ENCODE data around the gene RPS6KC1. TPM values are rescaled to one million over a fixed set of nuclear protein-coding genes. Genes with fewer than 3 reads are reported as not detected.

The RPS6KC1 gene
- total RNA-seq, 1 donor from 2014 or later, result 13.0 TPM

DNA sequence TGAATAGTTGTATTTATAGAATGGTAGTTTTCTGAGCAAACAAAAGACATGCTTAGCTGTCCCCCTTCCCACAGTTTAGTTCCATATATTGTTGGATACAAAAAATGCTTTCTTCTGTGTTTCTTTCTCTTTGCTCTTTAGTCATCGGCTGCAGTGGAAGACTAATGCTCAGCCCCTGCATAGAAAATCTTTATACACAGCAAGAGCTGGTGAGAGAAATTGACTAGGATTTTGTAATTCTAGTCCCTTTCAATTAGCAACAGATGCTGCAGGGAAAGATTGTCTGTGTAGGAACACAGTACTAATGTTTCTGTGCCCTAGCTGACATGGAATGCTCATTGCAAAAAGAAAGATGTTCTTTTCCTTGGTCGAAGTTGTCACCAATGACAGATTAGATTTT is 200.9 kb downstream of the RPS6KC1 start:
- DNase-seq, result no peak
- no peaks in the 10 kb centered on the region for H3K27me3 Mint-ChIP-seq
- ATAC-seq (ENCODE audit: low read depth), result no peak
- ChIA-PET POLR2A (no interaction called here), CTCF (no interaction called here)
- H3K4me1 Mint-ChIP-seq, result peaks cover 6% of the 10 kb centered on the region
- intact Hi-C loops (cut with micrococcal nuclease), result no loop called here
- H3K9me3 Mint-ChIP-seq, result no peaks in the 10 kb centered on the region
- H3K36me3 Mint-ChIP-seq (ENCODE audit: low read depth), result peaks cover 5% of the 10 kb centered on the region
- H3K4me3 Mint-ChIP-seq, result no peak overlapping the region
- no peak overlapping the region for H3K27ac Mint-ChIP-seq
- TF ChIP-seq, protein P1, sequence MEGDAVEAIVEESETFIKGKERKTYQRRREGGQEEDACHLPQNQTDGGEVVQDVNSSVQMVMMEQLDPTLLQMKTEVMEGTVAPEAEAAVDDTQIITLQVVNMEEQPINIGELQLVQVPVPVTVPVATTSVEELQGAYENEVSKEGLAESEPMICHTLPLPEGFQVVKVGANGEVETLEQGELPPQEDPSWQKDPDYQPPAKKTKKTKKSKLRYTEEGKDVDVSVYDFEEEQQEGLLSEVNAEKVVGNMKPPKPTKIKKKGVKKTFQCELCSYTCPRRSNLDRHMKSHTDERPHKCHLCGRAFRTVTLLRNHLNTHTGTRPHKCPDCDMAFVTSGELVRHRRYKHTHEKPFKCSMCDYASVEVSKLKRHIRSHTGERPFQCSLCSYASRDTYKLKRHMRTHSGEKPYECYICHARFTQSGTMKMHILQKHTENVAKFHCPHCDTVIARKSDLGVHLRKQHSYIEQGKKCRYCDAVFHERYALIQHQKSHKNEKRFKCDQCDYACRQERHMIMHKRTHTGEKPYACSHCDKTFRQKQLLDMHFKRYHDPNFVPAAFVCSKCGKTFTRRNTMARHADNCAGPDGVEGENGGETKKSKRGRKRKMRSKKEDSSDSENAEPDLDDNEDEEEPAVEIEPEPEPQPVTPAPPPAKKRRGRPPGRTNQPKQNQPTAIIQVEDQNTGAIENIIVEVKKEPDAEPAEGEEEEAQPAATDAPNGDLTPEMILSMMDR (IDR thresholded peaks at IDR 0.05), result no peak

DNA sequence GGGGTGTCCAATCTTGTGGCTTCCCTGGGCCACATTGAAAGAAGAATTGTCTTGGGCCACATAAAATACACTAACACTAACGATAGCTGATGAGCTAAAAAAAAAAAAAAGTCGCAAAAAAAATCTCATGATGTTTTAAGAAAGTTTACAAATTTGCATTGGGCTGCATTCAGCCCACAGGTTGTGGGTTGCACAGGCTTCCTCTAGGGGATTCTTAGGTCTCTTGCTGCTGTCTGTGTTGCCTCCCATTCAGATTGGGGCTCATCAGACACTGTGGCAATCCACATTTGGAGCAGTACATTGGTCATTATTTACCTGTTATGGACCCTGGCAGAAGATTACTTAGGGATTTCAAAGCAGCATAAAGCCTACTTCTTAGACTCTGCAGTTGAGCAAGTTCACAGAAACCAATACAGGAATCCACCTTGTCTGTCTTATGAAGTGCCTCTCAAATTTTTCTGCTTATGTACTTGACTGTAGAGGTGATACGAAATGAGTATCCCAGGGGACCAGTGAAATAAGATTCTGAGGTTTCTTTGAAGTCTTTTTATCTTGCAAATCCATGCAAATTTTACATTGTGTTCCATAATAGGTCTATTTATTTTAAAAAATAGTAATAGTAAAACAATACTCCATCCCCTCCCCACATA is 205.5 kb downstream of the RPS6KC1 start:
- ChIA-PET POLR2A (no interaction called here), CTCF (no interaction called here)
- no peak overlapping the region for H3K4me3 Mint-ChIP-seq

DNA sequence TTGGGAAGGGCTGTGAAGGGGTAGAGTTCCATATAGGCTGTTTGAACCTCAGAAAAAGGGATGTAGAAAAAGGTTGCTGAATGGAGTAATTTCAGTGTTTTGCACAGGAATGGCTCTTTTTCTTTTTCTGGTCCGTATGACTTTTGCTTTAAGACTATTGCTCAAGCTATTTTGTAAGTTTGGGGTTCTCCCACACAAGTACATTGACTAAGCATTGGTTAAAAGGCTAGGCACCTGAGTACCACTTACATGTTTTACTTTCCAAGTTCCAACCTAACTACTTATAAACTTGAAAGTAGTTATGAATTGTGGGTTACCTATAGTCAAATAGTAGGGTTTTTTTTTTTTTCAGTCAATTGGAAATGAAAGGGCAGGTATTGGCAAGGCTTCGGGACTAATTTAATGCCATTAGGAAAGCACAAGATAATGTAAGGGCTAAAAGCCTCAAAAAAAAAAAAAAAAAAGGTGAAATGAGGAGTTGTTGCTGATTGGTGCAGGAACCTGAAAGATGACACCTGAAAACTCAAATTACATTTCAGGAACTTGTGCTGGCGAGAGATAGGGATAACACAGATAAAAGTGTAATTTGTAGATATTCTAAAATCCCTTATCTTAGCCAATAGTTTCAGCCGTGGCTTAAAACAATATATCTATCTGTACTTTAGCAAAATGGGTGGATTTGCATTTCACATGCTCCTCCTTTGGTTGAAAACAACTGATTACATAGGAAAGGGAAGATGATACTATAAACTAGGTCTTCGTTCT is 209.5 kb downstream of the RPS6KC1 start:
- intact Hi-C loops (cut with micrococcal nuclease), result no loop called here
- H3K36me3 Mint-ChIP-seq (ENCODE audit: low read depth), result peaks cover 27% of the 10 kb centered on the region
- peaks cover 6% of the 10 kb centered on the region for H3K4me1 Mint-ChIP-seq
- H3K9me3 Mint-ChIP-seq, result no peaks in the 10 kb centered on the region
- H3K27me3 Mint-ChIP-seq, result no peaks in the 10 kb centered on the region
- TF ChIP-seq, protein P1 (IDR thresholded peaks at IDR 0.05), result no peak
- no peak overlapping the region for H3K27ac Mint-ChIP-seq
- ATAC-seq (ENCODE audit: low read depth), result no peak
- CTCF ChIA-PET, result no interaction called here
- H3K4me3 Mint-ChIP-seq, result no peak overlapping the region
- POLR2A ChIA-PET, result no interaction called here
- DNase-seq, result no peak

More for the DNA sequence above, 205.5 kb downstream of the RPS6KC1 start:
- Mint-ChIP-seq H3K9me3 (no peaks in the 10 kb centered on the region), H3K36me3 (ENCODE audit: low read depth) (peaks cover 3% of the 10 kb centered on the region), H3K27me3 (no peaks in the 10 kb centered on the region), H3K4me1 (peaks cover 6% of the 10 kb centered on the region), H3K27ac (no peak overlapping the region)
- intact Hi-C loops (cut with micrococcal nuclease), result no loop called here
- TF ChIP-seq, protein P1 (IDR thresholded peaks at IDR 0.05), result no peak
- ATAC-seq (ENCODE audit: low read depth), result no peak
- DNase-seq, result no peak

DNA sequence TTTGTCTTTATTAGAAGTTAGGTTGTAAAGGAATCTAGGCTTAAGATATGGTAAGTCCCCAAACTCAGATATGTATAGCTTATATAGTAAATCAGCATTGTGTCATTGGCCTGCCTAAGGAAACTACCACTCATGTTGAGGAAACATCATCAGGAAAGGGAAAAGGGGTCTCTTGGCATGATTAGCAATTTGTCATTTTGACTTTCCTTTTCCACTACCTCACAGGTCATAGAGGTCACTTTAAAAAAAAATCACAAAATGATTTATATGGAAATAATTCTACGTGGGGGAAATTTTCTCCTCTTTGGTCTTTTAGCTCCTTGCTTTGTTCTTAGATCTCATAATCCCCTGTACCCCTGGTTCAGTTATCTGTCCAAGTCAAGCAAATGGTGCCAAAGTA is 213.5 kb downstream of the RPS6KC1 start:
- Mint-ChIP-seq H3K36me3 (ENCODE audit: low read depth) (peaks cover 55% of the 10 kb centered on the region), H3K27ac (no peak overlapping the region), H3K4me1 (no peaks in the 10 kb centered on the region), H3K27me3 (no peaks in the 10 kb centered on the region), H3K9me3 (peaks cover 8% of the 10 kb centered on the region), H3K4me3 (no peak overlapping the region)
- ChIA-PET CTCF (no interaction called here), POLR2A (no interaction called here)
- ATAC-seq (ENCODE audit: low read depth) (no peak), DNase-seq (no peak)
- intact Hi-C loops (cut with micrococcal nuclease), result no loop called here
- TF ChIP-seq, protein P1 (IDR thresholded peaks at IDR 0.05), result no peak

DNA sequence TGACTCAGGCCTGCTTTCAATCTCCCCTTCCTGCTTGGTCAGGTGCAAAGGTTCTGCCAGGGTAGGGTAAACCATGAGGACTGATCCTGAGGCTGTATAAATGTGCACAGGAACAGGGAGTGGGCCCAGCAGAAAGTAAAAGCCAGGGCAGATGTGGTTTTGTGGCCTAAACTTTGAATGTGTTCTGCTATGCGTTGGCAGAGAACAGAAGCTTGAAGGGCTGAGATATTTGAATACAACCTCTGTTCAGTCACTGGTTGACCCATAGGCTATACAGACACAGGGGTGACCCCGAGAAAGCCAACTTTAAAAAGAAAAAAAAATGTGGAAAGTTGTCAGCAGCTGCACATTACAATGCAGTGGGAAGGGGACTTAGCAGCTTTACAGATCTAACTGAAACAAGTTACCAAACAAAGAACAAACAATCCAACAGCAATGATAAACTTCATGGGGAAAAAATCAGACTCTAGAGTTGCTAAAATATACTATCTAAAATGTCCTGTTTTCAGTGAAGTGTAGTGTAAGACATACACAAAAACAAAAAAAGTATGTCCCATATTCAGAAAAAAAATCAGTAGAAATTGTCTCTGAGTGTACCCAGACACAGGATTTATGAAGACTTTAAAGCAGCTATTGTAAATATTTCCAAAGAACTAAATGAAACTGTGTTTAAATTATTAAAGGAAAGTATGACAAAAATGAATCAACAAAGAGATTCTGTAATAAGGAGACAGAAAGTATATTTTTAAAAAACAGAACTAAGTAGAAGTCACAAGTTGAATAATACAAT is 216.1 kb downstream of the RPS6KC1 start:
- TF ChIP-seq, protein P1 (IDR thresholded peaks at IDR 0.05), result no peak
- ATAC-seq (ENCODE audit: low read depth) (no peak), DNase-seq (no peak)
- peaks cover 53% of the 10 kb centered on the region for H3K36me3 Mint-ChIP-seq (ENCODE audit: low read depth)
- H3K4me1 Mint-ChIP-seq, result no peaks in the 10 kb centered on the region
- intact Hi-C loops (cut with micrococcal nuclease), result no loop called here
- H3K4me3 Mint-ChIP-seq, result no peak overlapping the region
- ChIA-PET CTCF (no interaction called here), POLR2A (no interaction called here)
- no peak overlapping the region for H3K27ac Mint-ChIP-seq
- peaks cover 8% of the 10 kb centered on the region for H3K9me3 Mint-ChIP-seq
- H3K27me3 Mint-ChIP-seq, result no peaks in the 10 kb centered on the region

Data from activated B cell treated with CpG ODN at 0.5 μM for 24 hours (primary cell).